Psoas muscle (tissue), 8 donors: ENCODE measurements around the gene SIGLEC1. TPM values are rescaled to one million over a fixed set of nuclear protein-coding genes. Genes with fewer than 3 reads are reported as not detected.
A peak's percentile ranks its signal among the peaks of the same experiment; 100 is the strongest.

Experiments
- ATAC-seq, 4 donors: fragments of 200-7000 bp; cut with Tn5 transposase; one replicate each; pipeline ENCODE4 v1.9.1; 2020; ENCODE audit warnings: moderate library complexity in 3 of 4, mild to moderate bottlenecking in 2 of 4
- DNase-seq, 2 donors: peaks; one replicate each; pipeline ENCODE4 v3.0.0-alpha.2; 2020
- H3K27ac ChIP-seq: fragments of 200-600 bp; one replicate; pipeline ENCODE4 v1.8.0; 2022
- H3K27me3 ChIP-seq, 3 donors: fragments of 200-600 bp in 1 of 3; one replicate each; pipeline versions ENCODE4 v1.6.1 to v1.8.0; 2013 to 2022; ENCODE audit warnings: low read length in 2 of 3, mild to moderate bottlenecking in 2 of 3, moderate library complexity in 1 of 3; ENCODE audit not compliant: insufficient read depth in 3 of 3
- H3K36me3 ChIP-seq, 2 donors: fragments of 200-600 bp in 1 of 2; one replicate each; pipeline versions ENCODE4 v1.6.1 to v1.8.0; 2013 to 2022; ENCODE audit warnings: low read depth in 1 of 2, mild to moderate bottlenecking in 1 of 2, moderate library complexity in 1 of 2; ENCODE audit not compliant: insufficient read depth in 1 of 2
- H3K4me1 ChIP-seq: fragments of 200-600 bp; one replicate; pipeline ENCODE4 v1.8.0; 2022
- H3K4me3 ChIP-seq: fragments of 200-600 bp; one replicate; pipeline ENCODE4 v1.8.0; 2022; ENCODE audit warnings: mild to moderate bottlenecking
- H3K9me3 ChIP-seq: fragments of 200-600 bp; one replicate; pipeline ENCODE4 v1.8.0; 2022
- CTCF ChIP-seq: fragments of 200-600 bp; IDR thresholded peaks from one replicate; pipeline ENCODE4 v1.8.0; 2022; ENCODE audit warnings: antibody characterized with exemption
- WGBS, 3 donors: extraction: QIAGEN DNeasy Blood & Tissue Kit; methylation state at CpG; one replicate each; pipeline versions ENCODE4 v1.1.6 to v1.1.7; 2013; 5-methylcytosine and 5-hydroxymethylcytosine counted together
- intact Hi-C, 2 donors: fragments of 100-400 bp; cut with DNase I; formaldehyde crosslinking; loops; one replicate each; pipeline versions ENCODE4 v1.11.0 to v1.14.2; 2022
- polyA plus RNA-seq, 3 donors: library from polyadenylated mRNA; stranded (reverse); fragments of 200-250 nt; gene quantifications; one replicate each; pipeline ENCODE4 v1.2.3, GENCODE V29; 2013
- total RNA-seq, 4 donors: library from RNA; stranded (reverse); fragmentation: NEBNext Ultra II Directional in 2 of 4; extraction: Animal tissue kit (Norgen Biotek cat#: 25700) in 2 of 4; gene quantifications; one replicate each; pipeline versions ENCODE4 v1.2.1 to v1.2.4, GENCODE V29; 2021 to 2023
- donor health status: healthy with polysubstance abuse.
- donor health status: DM: no; HTN: no; CAD: no; lungs with moderate emphysema.
- donor health status: Bipolar disorder and iron deficiency.
- donor health status: healthy.
- donor health status: DM: yes; HTN: yes; CAD: no.
- donor health status: DM: no; HTN: no; CAD: no.
- donor health status: DM: no; HTN: no; CAD: no.
- donor health status: DM: yes; HTN: yes; CAD: no.

The SIGLEC1 gene
- total and polyA plus RNA-seq, 7 donors = 0.98 to 6.2 (median 2.6) TPM

- H3K27ac ChIP-seq = no peak overlapping the region
- ATAC-seq = no peak
- no peaks in the 10 kb centered on the region for H3K9me3 ChIP-seq
- DNase-seq = no peak
- peaks cover 0 to 19% (median 3%) of the 10 kb centered on the region in 3 donors for H3K27me3 ChIP-seq
- no peaks in the 10 kb centered on the region for H3K4me1 ChIP-seq
- WGBS, 3 donors = 72 to 91% (median 75%) methylated on average over 2 of the region's 2 CpGs
- intact Hi-C loops = no loop called here
- TF ChIP-seq CTCF = no peak
- no peaks in the 10 kb centered on the region for H3K36me3 ChIP-seq
- no peak overlapping the region for H3K4me3 ChIP-seq
These were observed 30.9 kb upstream of the SIGLEC1 start for GRCh38 chr20:3743251-3743650.

- Histone ChIP-seq H3K27ac (no peak overlapping the region), H3K9me3 (no peaks in the 10 kb centered on the region), H3K27me3 (peaks cover 0 to 16% (median 0%) of the 10 kb centered on the region in 3 donors), H3K36me3 (no peaks in the 10 kb centered on the region), H3K4me1 (no peaks in the 10 kb centered on the region), H3K4me3 (no peak overlapping the region)
- 73 to 78% (median 74%) methylated on average over 7 of the region's 7 CpGs for WGBS, 3 donors
- DNase-seq (no peak), ATAC-seq (no peak)
- no peak for TF ChIP-seq CTCF
- intact Hi-C loops = no loop called here
These were observed 29.5 kb upstream of the SIGLEC1 start for GRCh38 chr20:3741836-3742458.

- H3K36me3 ChIP-seq = no peaks in the 10 kb centered on the region
- H3K4me1 ChIP-seq = no peaks in the 10 kb centered on the region
- no peak for TF ChIP-seq CTCF
- DNase-seq (no peak), ATAC-seq (no peak)
- no peaks in the 10 kb centered on the region for H3K9me3 ChIP-seq
- WGBS, 3 donors = 89 to 92% (median 91%) methylated on average over 15 of the region's 15 CpGs
- intact Hi-C loops = no loop called here
- H3K27me3 ChIP-seq = peaks cover 0 to 13% (median 0%) of the 10 kb centered on the region in 3 donors
- H3K27ac ChIP-seq = no peak overlapping the region
- no peak overlapping the region for H3K4me3 ChIP-seq
These were observed 28.4 kb upstream of the SIGLEC1 start for GRCh38 chr20:3740615-3741301.

GRCh38 chr20:3739926-3740451 lies 27.6 kb upstream of the SIGLEC1 start:
- Histone ChIP-seq H3K36me3 (no peaks in the 10 kb centered on the region), H3K27ac (peak overlapping the region; percentile 55), H3K27me3 (peaks cover 0 to 8% (median 0%) of the 10 kb centered on the region in 3 donors), H3K4me1 (no peaks in the 10 kb centered on the region), H3K4me3 (no peak overlapping the region), H3K9me3 (no peaks in the 10 kb centered on the region)
- DNase-seq = no peak
- intact Hi-C loops = no loop called here
- 71 to 73% (median 71%) methylated on average over 7 of the region's 7 CpGs for WGBS, 3 donors
- no peak for ATAC-seq
- no peak for TF ChIP-seq CTCF
